IMR-90 (cell line): ENCODE data around the gene IGF2R. TPM values are rescaled to one million over a fixed set of nuclear protein-coding genes. Genes with fewer than 3 reads are reported as not detected.

Experiments
- ATAC-seq: fragments of 200-7000 bp; cut with Tn5 transposase; 2 replicates; pipeline ENCODE4 v1.9.1; 2020; ENCODE audit warnings: low read depth, mild to moderate bottlenecking, moderate library complexity
- BruUV-seq: library from RNA; stranded (reverse); fragments of 400-500 nt; replicated peaks from 2 replicates; lab custom pipeline; 2021; lab: Mats Ljungman, UMichigan
- CTCF ChIA-PET: fragments of 300-600 bp; formaldehyde crosslinking; extraction: SDS; loops from one replicate; lab custom pipeline; 2021; ENCODE audit warnings: antibody characterized with exemption; lab: Yijun Ruan, JAX
- POLR2A ChIA-PET: fragments of 300-600 bp; sonication (Branson Sonifier 250); formaldehyde crosslinking; loops from one replicate; lab custom pipeline; 2022; ENCODE audit warnings: antibody characterized with exemption; ENCODE audit not compliant: unreplicated experiment; lab: Charles Lee
- DNase-seq: peaks from one replicate; pipeline ENCODE4 v3.0.0; 2013
- H2AFZ ChIP-seq: replicated peaks from 2 replicates; pipeline ENCODE3; 2013; ENCODE audit warnings: low read length, mild to moderate bottlenecking; ENCODE audit not compliant: poor library complexity
- H2AK5ac ChIP-seq: 2 replicates; pipeline ENCODE4 v1.6.1; 2013; ENCODE audit warnings: low read depth, low read length, inconsistent platforms
- H2AK9ac ChIP-seq: replicated peaks from 2 replicates; pipeline ENCODE3; 2013; ENCODE audit warnings: mild to moderate bottlenecking, low read depth, low read length, moderate library complexity; ENCODE audit not compliant: poor library complexity
- H2BK120ac ChIP-seq: 2 replicates; pipeline ENCODE4 v1.6.1; 2013; ENCODE audit warnings: low read depth, low read length, inconsistent platforms
- H2BK15ac ChIP-seq: 3 replicates; pipeline ENCODE4 v1.6.1; 2013; ENCODE audit warnings: low read depth, low read length, inconsistent platforms
- H2BK20ac ChIP-seq: 2 replicates; pipeline ENCODE4 v1.6.1; 2013; ENCODE audit warnings: low read depth, mild to moderate bottlenecking, inconsistent platforms, low read length, moderate library complexity
- H2BK5ac ChIP-seq: 2 replicates; pipeline ENCODE4 v1.6.1; 2013; ENCODE audit warnings: mild to moderate bottlenecking, low read depth, low read length, inconsistent platforms; ENCODE audit not compliant: poor library complexity, severe bottlenecking
- H3K14ac ChIP-seq: replicated peaks from 2 replicates; pipeline ENCODE4 v1.6.1; 2013; ENCODE audit warnings: low read depth, low read length, inconsistent platforms
- H3K18ac ChIP-seq: 2 replicates; pipeline ENCODE4 v1.6.1; 2013; ENCODE audit warnings: low read depth, low read length, control low read depth
- H3K23ac ChIP-seq: 2 replicates; pipeline ENCODE4 v1.6.1; 2013; ENCODE audit warnings: low read depth, low read length, inconsistent platforms
- H3K27ac ChIP-seq: 2 replicates; pipeline ENCODE4 v1.5.1; 2013; ENCODE audit warnings: mild to moderate bottlenecking, control low read depth, low read length; ENCODE audit not compliant: insufficient read depth
- H3K27me3 ChIP-seq: 2 replicates; pipeline ENCODE4 v1.6.1; 2013; ENCODE audit warnings: low read length; ENCODE audit not compliant: control insufficient read depth, insufficient read depth
- H3K36me3 ChIP-seq: 2 replicates; pipeline ENCODE4 v1.6.1; 2013; ENCODE audit warnings: low read length, mixed read lengths; ENCODE audit not compliant: control insufficient read depth, insufficient read depth
- H3K4ac ChIP-seq: 2 replicates; pipeline ENCODE4 v1.6.1; 2013; ENCODE audit warnings: low read depth, low read length, inconsistent platforms
- H3K4me1 ChIP-seq: 2 replicates; pipeline ENCODE4 v1.6.1; 2013; ENCODE audit warnings: low read length, mixed read lengths; ENCODE audit not compliant: control insufficient read depth, insufficient read depth
- H3K4me2 ChIP-seq: 2 replicates; pipeline ENCODE4 v1.6.1; 2013; ENCODE audit warnings: low read depth, mild to moderate bottlenecking, control low read depth, low read length, moderate library complexity
- H3K4me3 ChIP-seq: 2 replicates; pipeline ENCODE4 v1.5.1; 2013; ENCODE audit warnings: low read depth, mild to moderate bottlenecking, control low read depth, low read length, moderate library complexity; ENCODE audit not compliant: insufficient read depth
- H3K56ac ChIP-seq: 2 replicates; pipeline ENCODE4 v1.6.1; 2013; ENCODE audit warnings: low read length, inconsistent platforms; ENCODE audit not compliant: insufficient read depth; ENCODE audit errors: extremely low read depth
- H3K79me1 ChIP-seq, 2 experiments: 2 replicates each; pipeline ENCODE4 v1.6.1; 2013; ENCODE audit warnings: low read length in 2 of 2, inconsistent platforms in 1 of 2, low read depth in 1 of 2
- H3K9ac ChIP-seq: 2 replicates; pipeline ENCODE4 v1.6.1; 2013; ENCODE audit warnings: low read depth, low read length, control low read depth
- H3K9me1 ChIP-seq: 2 replicates; pipeline ENCODE4 v1.6.1; 2013; ENCODE audit warnings: low read length, inconsistent platforms; ENCODE audit not compliant: insufficient read depth
- H3K9me3 ChIP-seq: 2 replicates; pipeline ENCODE4 v1.6.1; 2013; ENCODE audit warnings: low read length; ENCODE audit not compliant: control insufficient read depth, insufficient read depth
- H4K20me1 ChIP-seq: 2 replicates; pipeline ENCODE4 v1.6.1; 2013; ENCODE audit warnings: low read length, inconsistent platforms; ENCODE audit not compliant: insufficient read depth
- H4K5ac ChIP-seq: 2 replicates; pipeline ENCODE4 v1.6.1; 2013; ENCODE audit warnings: mild to moderate bottlenecking, low read depth, low read length, control low read depth
- H4K8ac ChIP-seq, 2 experiments: 2 replicates each; pipeline ENCODE4 v1.6.1; 2013; ENCODE audit warnings: low read depth in 2 of 2, low read length in 2 of 2, control low read depth in 1 of 2, inconsistent platforms in 1 of 2
- H4K91ac ChIP-seq: 2 replicates; pipeline ENCODE4 v1.6.1; 2013; ENCODE audit warnings: low read depth, low read length, inconsistent platforms; ENCODE audit not compliant: insufficient read depth
- BHLHE40 ChIP-seq: fragments of 150-350 bp; IDR thresholded peaks from 2 replicates; pipeline ENCODE4 v1.6.1; 2016; ENCODE audit warnings: mild to moderate bottlenecking, low read depth, low read length
- CEBPB ChIP-seq: IDR thresholded peaks from 2 replicates; pipeline ENCODE4 v1.6.1; 2012; ENCODE audit warnings: low read depth, low read length, improper control_type of control experiment
- CTCF ChIP-seq: conservative IDR thresholded peaks from 2 replicates; pipeline ENCODE4 v1.5.1; 2012; ENCODE audit warnings: mild to moderate bottlenecking, low read depth, low read length, improper control_type of control experiment
- ELK1 ChIP-seq: fragments of 150-350 bp; IDR thresholded peaks from 2 replicates; pipeline ENCODE4 v1.6.1; 2016; ENCODE audit warnings: low read depth, mild to moderate bottlenecking, low read length, moderate library complexity, borderline replicate concordance
- FOS ChIP-seq: fragments of 150-350 bp; IDR thresholded peaks from 2 replicates; pipeline ENCODE4 v1.6.1; 2016; ENCODE audit warnings: low read depth, low read length
- MAFK ChIP-seq: IDR thresholded peaks from 2 replicates; pipeline ENCODE4 v1.6.1; 2012; ENCODE audit warnings: low read depth, low read length, improper control_type of control experiment
- MAZ ChIP-seq: IDR thresholded peaks from 2 replicates; pipeline ENCODE4 v1.6.1; 2012; ENCODE audit warnings: low read depth, mild to moderate bottlenecking, low read length, improper control_type of control experiment, moderate library complexity, borderline replicate concordance
- MXI1 ChIP-seq: IDR thresholded peaks from 2 replicates; pipeline ENCODE4 v1.6.1; 2012; ENCODE audit warnings: low read depth, mild to moderate bottlenecking, low read length, moderate library complexity, borderline replicate concordance
- NFE2L2 ChIP-seq: fragments of 150-350 bp; IDR thresholded peaks from 2 replicates; pipeline ENCODE4 v1.6.1; 2016; ENCODE audit warnings: low read depth, mild to moderate bottlenecking, low read length
- POLR2A ChIP-seq: IDR thresholded peaks from 2 replicates; pipeline ENCODE4 v1.6.1; 2012; ENCODE audit warnings: mild to moderate bottlenecking, low read depth, low read length
- RAD21 ChIP-seq: IDR thresholded peaks from 2 replicates; pipeline ENCODE4 v1.6.1; 2012; ENCODE audit warnings: low read length, improper control_type of control experiment
- RCOR1 ChIP-seq: IDR thresholded peaks from 2 replicates; pipeline ENCODE4 v1.6.1; 2012; ENCODE audit warnings: mild to moderate bottlenecking, low read length, improper control_type of control experiment; ENCODE audit not compliant: insufficient replicate concordance
- RFX5 ChIP-seq: IDR thresholded peaks from 2 replicates; pipeline ENCODE4 v1.8.0; 2012; ENCODE audit warnings: low read depth, mild to moderate bottlenecking, low read length, moderate library complexity
- SMC3 ChIP-seq: fragments of 150-350 bp; IDR thresholded peaks from 2 replicates; pipeline ENCODE4 v1.6.1; 2016; ENCODE audit warnings: low read depth, mild to moderate bottlenecking, antibody characterized with exemption, low read length, moderate library complexity
- WGBS, 2 experiments: methylation state at CpG; one replicate each; pipeline versions ENCODE4 v1.1.5 to v1.1.7; 2013; ENCODE audit warnings: missing lambda C conversion rate in 2 of 2; ENCODE audit not compliant: insufficient read length in 1 of 2; ENCODE audit errors: extremely low coverage in 2 of 2; 5-methylcytosine and 5-hydroxymethylcytosine counted together
- dilution Hi-C: fragments of 300-500 bp; cut with HindIII; formaldehyde crosslinking; loops from one replicate; pipeline ENCODE4 v1.14.3; 2018; ENCODE audit warnings: low sequenced_read_pairs; ENCODE audit not compliant: unreplicated experiment
- in situ Hi-C: fragments of 300-500 bp; cut with MboI; formaldehyde crosslinking; loops from 3 replicates; pipeline ENCODE4 v1.14.3; 2019; ENCODE audit warnings: low sequenced_read_pairs, inconsistent platforms, mixed read lengths
- intact Hi-C: fragments of 100-400 bp; cut with micrococcal nuclease; formaldehyde crosslinking; loops from 2 replicates; pipeline ENCODE4 v1.10.0; 2022
- polyA plus RNA-seq, 3 experiments: library from polyadenylated mRNA; depleted of rRNA; stranded (reverse); fragments of >200 nt; gene quantifications; 2 replicates each; pipeline ENCODE4 v1.2.3, GENCODE V29; 2012; ENCODE audit warnings: low replicate concordance in 1 of 3
- total RNA-seq: library from RNA; depleted of rRNA; stranded (reverse); fragments of >200 nt; gene quantifications from 2 replicates; pipeline ENCODE4 v1.2.3, GENCODE V29; 2012

The IGF2R gene
- total and polyA plus RNA-seq, 2 of the 4 experiments (the other 2 are of a cell fraction), result 33.2 to 41.4 TPM

- no peaks in the 10 kb centered on the region for H3K79me1 ChIP-seq
- TF ChIP-seq SMC3 (no peak), ELK1 (no peak), MXI1 (no peak), FOS (no peak), NFE2L2 (no peak), RAD21 (no peak), POLR2A (no peak), CTCF (no peak), MAZ (no peak), CEBPB (no peak), RCOR1 (no peak), RFX5 (no peak), BHLHE40 (no peak), MAFK (no peak)
- 70% methylated on average over 2 of the region's 2 CpGs; no CpG with 5 or more reads in 1 of the 2 experiments for WGBS, 2 experiments
- H2BK120ac ChIP-seq, result no peak overlapping the region
- no TSS peak for BruUV-seq
- no peak overlapping the region for H2AK5ac ChIP-seq
- H2AFZ ChIP-seq, result no peak overlapping the region
- no peaks in the 10 kb centered on the region for H3K36me3 ChIP-seq
- no peak overlapping the region for H4K91ac ChIP-seq
- H3K4ac ChIP-seq, result no peak overlapping the region
- no peak overlapping the region for H3K23ac ChIP-seq
- peaks cover 4% of the 10 kb centered on the region; the same call in 1 of the 2 replicates for H3K9me3 ChIP-seq
- DNase-seq, result peak; percentile 61
- H3K27ac ChIP-seq, result no peak overlapping the region
- dilution Hi-C loops (no loop called here), intact Hi-C loops (loop anchor here (10.0 kb wide), 1 partner anchor 761 kb away; no protein-coding TSS in a partner anchor), in situ Hi-C loops (no loop called here)
- H4K8ac ChIP-seq, result no peak overlapping the region
- no peak overlapping the region for H3K4me3 ChIP-seq
- H3K4me1 ChIP-seq, result peaks cover 5% of the 10 kb centered on the region
- H2AK9ac ChIP-seq, result no peak overlapping the region
- H2BK5ac ChIP-seq, result no peak overlapping the region
- ChIA-PET CTCF (no interaction called here), POLR2A (no interaction called here)
- peak; percentile 20 for ATAC-seq
- H3K18ac ChIP-seq, result no peak overlapping the region
- no peak overlapping the region for H4K5ac ChIP-seq
- no peak overlapping the region for H3K4me2 ChIP-seq
- 0 out of 2 replicates have a peak, but pooled peaks cover 3% of the 10 kb centered on the region for H3K27me3 ChIP-seq
- H3K9me1 ChIP-seq, result no peaks in the 10 kb centered on the region
- no peaks in the 10 kb centered on the region for H4K20me1 ChIP-seq
- no peak overlapping the region for H2BK20ac ChIP-seq
- no peak overlapping the region for H3K56ac ChIP-seq
- H2BK15ac ChIP-seq, result no peak overlapping the region
- H3K9ac ChIP-seq, result no peak overlapping the region
- H3K14ac ChIP-seq, result no peak overlapping the region
Observed at GRCh38 chr6:159935633-159936032, 33.2 kb upstream of the IGF2R start.
